ENCODE measurements around the gene NFIX.

- no peak for TF ChIP-seq CTCF (conservative IDR thresholded peaks at IDR 0.05; ENCODE audit: low read depth, low read length)
- no peak for TF ChIP-seq EZH2 (IDR thresholded peaks at IDR 0.05; ENCODE audit: borderline replicate concordance, low read depth, low read length, poor library complexity, severe bottlenecking)
Measured at GRCh38 chr19:13052447-13053175, 57.3 kb downstream of the NFIX start.

All from A673 (cell line).